Activated T-cell treated with anti-CD3 and anti-CD28 coated beads, Interleukin-2, amount 50 U/mL, for 72 hours (primary cell): ENCODE measurements around the gene MMP1. TPM values are rescaled to one million over a fixed set of nuclear protein-coding genes. Genes with fewer than 3 reads are reported as not detected.

ENCODE experiments used
- ATAC-seq, 2 donors: fragments of 150-1000 bp; cut with Tn5 transposase; replicated peaks in 1 of 2; 2 replicates each; pipeline ENCODE4 v1.10.0; 2021; ENCODE audit warnings: moderate library complexity in 2 of 2, mild to moderate bottlenecking in 1 of 2
- DNase-seq, 2 donors: peaks; one replicate each; pipeline ENCODE4 v3.0.0; 2021 to 2022; ENCODE audit warnings: mixed read lengths in 1 of 2
- H3K27ac Mint-ChIP-seq: one replicate; pipeline ENCODE4 v1.8.0; 2022; ENCODE audit warnings: mild to moderate bottlenecking, moderate library complexity, mixed read lengths
- H3K27me3 Mint-ChIP-seq: one replicate; pipeline ENCODE4 v1.8.0; 2022; ENCODE audit warnings: low read depth, mixed read lengths
- H3K36me3 Mint-ChIP-seq, 2 donors: one replicate each; pipeline ENCODE4 v1.8.0; 2022; ENCODE audit warnings: mixed read lengths in 2 of 2, mild to moderate bottlenecking in 1 of 2; ENCODE audit not compliant: insufficient read depth in 2 of 2
- H3K4me1 Mint-ChIP-seq: one replicate; pipeline ENCODE4 v1.8.0; 2022; ENCODE audit warnings: low read depth, mixed read lengths
- H3K4me3 Mint-ChIP-seq, 2 donors: one replicate each; pipeline ENCODE4 v1.8.0; 2022; ENCODE audit warnings: mild to moderate bottlenecking in 2 of 2, mixed read lengths in 2 of 2, moderate library complexity in 2 of 2
- H3K9me3 Mint-ChIP-seq, 2 donors: one replicate each; pipeline ENCODE4 v1.8.0; 2022; ENCODE audit warnings: mixed read lengths in 2 of 2
- total RNA-seq, 2 donors: library from RNA; stranded (reverse); gene quantifications; one replicate each; pipeline ENCODE4 v1.2.3, GENCODE V29; 2022

Gene MMP1
- total RNA-seq, 2 donors from 2014 or later = not detected

GRCh38 chr11:102830001-102830727 is 32.2 kb upstream of the MMP1 start:
- no peak overlapping the region for H3K27ac Mint-ChIP-seq
- H3K4me1 Mint-ChIP-seq = no peaks in the 10 kb centered on the region
- H3K4me3 Mint-ChIP-seq = no peak overlapping the region
- DNase-seq (no peak), ATAC-seq (no peak)
- peaks cover 5% of the 10 kb centered on the region for H3K27me3 Mint-ChIP-seq
- no peaks in the 10 kb centered on the region for H3K36me3 Mint-ChIP-seq
- peaks cover 0 to 2% of the 10 kb centered on the region in 2 donors for H3K9me3 Mint-ChIP-seq

- H3K4me1 Mint-ChIP-seq = no peaks in the 10 kb centered on the region
- no peak overlapping the region for H3K4me3 Mint-ChIP-seq
- DNase-seq = no peak
- no peak for ATAC-seq
- no peaks in the 10 kb centered on the region for H3K36me3 Mint-ChIP-seq
- peaks cover 5% of the 10 kb centered on the region for H3K27me3 Mint-ChIP-seq
- peaks cover 0 to 4% of the 10 kb centered on the region in 2 donors for H3K9me3 Mint-ChIP-seq
- H3K27ac Mint-ChIP-seq = no peak overlapping the region
These were observed 31.5 kb upstream of the MMP1 start for GRCh38 chr11:102829316-102830000.

- no peak for ATAC-seq
- no peak overlapping the region for H3K27ac Mint-ChIP-seq
- no peaks in the 10 kb centered on the region for H3K4me1 Mint-ChIP-seq
These were observed 26.6 kb upstream of the MMP1 start for GRCh38 chr11:102824556-102824955.

GRCh38 chr11:102819491-102819890 is 21.5 kb upstream of the MMP1 start:
- Mint-ChIP-seq H3K27ac (no peak overlapping the region), H3K27me3 (no peaks in the 10 kb centered on the region), H3K36me3 (no peaks in the 10 kb centered on the region), H3K9me3 (peaks cover 1 to 5% of the 10 kb centered on the region in 2 donors), H3K4me1 (no peaks in the 10 kb centered on the region), H3K4me3 (no peak overlapping the region)
- no peak for DNase-seq
- ATAC-seq = no peak

More at GRCh38 chr11:102824556-102824955, 26.6 kb upstream of the MMP1 start:
- peaks cover 0 to 4% of the 10 kb centered on the region in 2 donors for H3K9me3 Mint-ChIP-seq
- no peak overlapping the region for H3K4me3 Mint-ChIP-seq
- no peak for DNase-seq
- H3K27me3 Mint-ChIP-seq = no peaks in the 10 kb centered on the region
- no peaks in the 10 kb centered on the region for H3K36me3 Mint-ChIP-seq

GRCh38 chr11:102813484-102813883 is 15.5 kb upstream of the MMP1 start:
- peaks cover 1 to 5% of the 10 kb centered on the region in 2 donors for H3K9me3 Mint-ChIP-seq
- peaks cover 9% of the 10 kb centered on the region for H3K27me3 Mint-ChIP-seq
- DNase-seq = no peak
- no peak overlapping the region for H3K27ac Mint-ChIP-seq
- H3K36me3 Mint-ChIP-seq = peaks cover 0 to 2% of the 10 kb centered on the region in 2 donors
- peak in 1 of 2 donors; percentile 65 for ATAC-seq
- no peak overlapping the region for H3K4me3 Mint-ChIP-seq
- H3K4me1 Mint-ChIP-seq = no peaks in the 10 kb centered on the region

- no peak overlapping the region for H3K4me3 Mint-ChIP-seq
- DNase-seq (no peak), ATAC-seq (no peak)
- peaks cover 0 to 5% of the 10 kb centered on the region in 2 donors for H3K9me3 Mint-ChIP-seq
- H3K4me1 Mint-ChIP-seq = no peaks in the 10 kb centered on the region
- H3K27me3 Mint-ChIP-seq = peaks cover 9% of the 10 kb centered on the region
- no peak overlapping the region for H3K27ac Mint-ChIP-seq
- H3K36me3 Mint-ChIP-seq = peaks cover 0 to 2% of the 10 kb centered on the region in 2 donors
These were observed 14.2 kb upstream of the MMP1 start for GRCh38 chr11:102812188-102812587.

GRCh38 chr11:102810950-102811660 is 13.1 kb upstream of the MMP1 start:
- Mint-ChIP-seq H3K9me3 (no peaks in the 10 kb centered on the region), H3K4me1 (no peaks in the 10 kb centered on the region)
- no peak for ATAC-seq

GRCh38 chr11:102809971-102810370 is 12.0 kb upstream of the MMP1 start:
- H3K4me3 Mint-ChIP-seq = no peak overlapping the region
- H3K4me1 Mint-ChIP-seq = no peaks in the 10 kb centered on the region
- peaks cover 0 to 2% of the 10 kb centered on the region in 2 donors for H3K36me3 Mint-ChIP-seq
- peaks cover 9% of the 10 kb centered on the region for H3K27me3 Mint-ChIP-seq
- no peak overlapping the region for H3K27ac Mint-ChIP-seq
- no peak for DNase-seq
- H3K9me3 Mint-ChIP-seq = no peaks in the 10 kb centered on the region
- ATAC-seq = no peak

More at GRCh38 chr11:102810950-102811660, 13.1 kb upstream of the MMP1 start:
- H3K36me3 Mint-ChIP-seq = peaks cover 0 to 2% of the 10 kb centered on the region in 2 donors
- no peak overlapping the region for H3K27ac Mint-ChIP-seq
- H3K27me3 Mint-ChIP-seq = peaks cover 9% of the 10 kb centered on the region
- H3K4me3 Mint-ChIP-seq = no peak overlapping the region
- no peak for DNase-seq

GRCh38 chr11:102807921-102808320 is 10.0 kb upstream of the MMP1 start:
- Mint-ChIP-seq H3K4me3 (no peak overlapping the region), H3K27me3 (peaks cover 23% of the 10 kb centered on the region), H3K27ac (no peak overlapping the region), H3K36me3 (no peaks in the 10 kb centered on the region), H3K4me1 (no peaks in the 10 kb centered on the region), H3K9me3 (no peaks in the 10 kb centered on the region)
- DNase-seq (peak; percentile 2 to 7), ATAC-seq (peak; percentile 25 to 32)

- H3K4me1 Mint-ChIP-seq = no peaks in the 10 kb centered on the region
- no peaks in the 10 kb centered on the region for H3K36me3 Mint-ChIP-seq
- ATAC-seq = no peak
- no peaks in the 10 kb centered on the region for H3K9me3 Mint-ChIP-seq
- no peak overlapping the region for H3K4me3 Mint-ChIP-seq
- H3K27ac Mint-ChIP-seq = no peak overlapping the region
- DNase-seq = no peak
- H3K27me3 Mint-ChIP-seq = peaks cover 22% of the 10 kb centered on the region
These were observed 8.3 kb upstream of the MMP1 start for GRCh38 chr11:102806296-102806695.

GRCh38 chr11:102802341-102802740 is 4.4 kb upstream of the MMP1 start:
- H3K27ac Mint-ChIP-seq = no peak overlapping the region
- no peak for DNase-seq
- no peak for ATAC-seq
- peaks cover 14% of the 10 kb centered on the region for H3K27me3 Mint-ChIP-seq
- H3K9me3 Mint-ChIP-seq = no peaks in the 10 kb centered on the region
- H3K4me1 Mint-ChIP-seq = no peaks in the 10 kb centered on the region
- no peaks in the 10 kb centered on the region for H3K36me3 Mint-ChIP-seq
- no peak overlapping the region for H3K4me3 Mint-ChIP-seq

- Mint-ChIP-seq H3K4me1 (no peaks in the 10 kb centered on the region), H3K27ac (no peak overlapping the region), H3K4me3 (no peak overlapping the region), H3K9me3 (no peaks in the 10 kb centered on the region), H3K36me3 (no peaks in the 10 kb centered on the region), H3K27me3 (peaks cover 14% of the 10 kb centered on the region)
- no peak for DNase-seq
- no peak for ATAC-seq
These were observed 2.8 kb upstream of the MMP1 start for GRCh38 chr11:102800767-102801166.

- Mint-ChIP-seq H3K9me3 (no peaks in the 10 kb centered on the region), H3K4me1 (no peaks in the 10 kb centered on the region), H3K36me3 (no peaks in the 10 kb centered on the region), H3K27ac (no peak overlapping the region), H3K4me3 (no peak overlapping the region), H3K27me3 (peaks cover 14% of the 10 kb centered on the region)
- DNase-seq (no peak), ATAC-seq (no peak)
These were observed 1.9 kb upstream of the MMP1 start for GRCh38 chr11:102799681-102800340.
